Limb (tissue), 2 donors: ENCODE results near the gene CA11.
A peak's percentile ranks its signal among the peaks of the same experiment; 100 is the strongest.
"Not testable (repeated sequence)": the region's sequence is repeated elsewhere in the genome, so short reads cannot be mapped to it uniquely, and the experiment has no call there.

Experiments
- DNase-seq, 2 donors: peaks; one replicate each; pipeline ENCODE4 v3.0.0-alpha.2; 2016; ENCODE audit errors: extremely low spot score in 2 of 2

Gene CA11

DNA sequence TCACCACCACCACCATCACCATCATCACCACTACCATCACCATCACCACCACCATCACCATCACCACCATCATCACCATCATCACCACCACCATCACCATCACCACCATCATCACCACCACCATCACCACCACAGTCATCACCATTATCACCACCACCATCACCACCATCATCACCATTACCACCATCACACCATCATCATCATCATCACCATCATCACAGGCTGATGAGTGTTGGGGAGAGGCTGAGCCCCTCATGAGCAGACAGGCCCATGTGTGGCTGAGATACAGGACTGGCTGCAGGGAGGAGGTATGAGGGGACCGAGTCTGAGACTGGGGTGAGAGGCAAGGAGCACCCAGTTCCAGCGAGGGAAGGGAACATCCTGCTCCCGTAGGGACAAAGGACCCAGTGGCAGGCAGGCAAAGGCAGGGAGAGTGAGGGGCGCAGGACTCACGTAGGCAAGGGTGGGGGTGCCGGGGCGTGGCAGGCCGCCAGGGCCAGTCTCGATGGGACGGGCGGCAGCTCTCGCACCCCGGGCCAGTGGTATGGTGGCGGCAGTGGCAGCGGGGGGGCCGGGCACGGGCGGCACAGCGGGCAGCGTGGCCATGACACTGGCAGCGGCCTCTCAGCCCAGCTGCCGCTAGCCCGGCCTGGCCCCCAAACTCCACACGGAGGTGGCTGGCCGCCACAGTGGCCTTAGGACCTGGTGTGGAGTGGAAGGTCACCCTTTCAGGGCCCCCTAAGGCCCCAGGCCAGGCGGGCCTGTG is 24.1 kb upstream of the CA11 start:
- DNase-seq = no peak

DNA sequence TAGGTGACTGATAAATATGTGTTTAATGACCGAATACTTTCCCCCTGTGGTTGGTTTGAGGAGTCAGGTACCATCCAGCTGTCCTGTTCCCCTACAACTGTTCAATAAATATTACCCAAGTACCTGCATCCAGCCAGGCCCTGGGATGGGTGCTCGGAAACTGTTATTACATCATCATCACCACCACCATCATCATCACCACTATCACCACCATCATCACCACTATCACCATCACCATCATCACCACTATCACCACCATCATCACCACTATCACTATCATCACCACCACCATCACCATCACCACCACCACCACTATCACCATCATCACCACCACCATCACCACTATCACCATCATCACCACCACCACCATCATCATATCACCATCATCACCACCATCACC is 22.8 kb upstream of the CA11 start:
- no peak for DNase-seq

DNA sequence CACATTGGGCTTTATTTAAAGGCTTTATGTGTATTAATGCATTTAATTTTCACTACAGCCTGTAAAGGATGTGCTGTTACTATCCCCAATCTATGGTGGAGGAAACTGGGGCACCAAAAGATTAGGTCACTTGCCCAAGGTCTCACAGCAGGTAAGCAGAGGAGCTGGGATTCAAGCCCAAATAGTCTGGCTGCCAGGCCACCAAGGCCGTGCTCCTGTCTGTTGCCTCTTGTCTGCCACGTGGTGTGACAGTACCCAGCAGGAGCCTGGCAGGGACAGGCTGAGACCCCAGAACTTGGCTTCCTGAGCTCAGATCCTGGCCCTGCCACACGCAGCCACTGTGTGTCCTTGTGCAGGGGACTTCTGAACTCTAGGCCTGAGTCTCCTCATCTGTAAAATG is 22.3 kb upstream of the CA11 start:
- no peak for DNase-seq

DNA sequence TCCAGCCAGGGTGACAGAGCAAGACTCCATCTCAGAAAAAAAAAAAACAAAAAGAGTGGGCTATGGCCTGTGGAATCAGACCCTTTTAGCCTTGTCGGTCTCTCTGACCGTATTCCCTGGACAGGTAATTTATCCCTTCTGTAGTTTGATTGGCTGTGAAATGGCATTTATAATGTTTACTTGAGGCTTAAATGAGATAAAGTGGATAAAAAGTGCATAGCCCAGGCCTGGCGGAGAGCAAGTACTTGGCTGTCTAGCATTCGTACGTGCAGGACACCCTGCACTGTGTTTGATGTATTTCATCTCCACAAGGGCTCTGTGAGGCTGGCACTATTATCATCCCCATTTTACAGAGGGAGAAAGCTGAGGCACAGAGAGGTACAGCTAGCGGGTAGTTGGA is 19.8 kb upstream of the CA11 start:
- no peak for DNase-seq

DNA sequence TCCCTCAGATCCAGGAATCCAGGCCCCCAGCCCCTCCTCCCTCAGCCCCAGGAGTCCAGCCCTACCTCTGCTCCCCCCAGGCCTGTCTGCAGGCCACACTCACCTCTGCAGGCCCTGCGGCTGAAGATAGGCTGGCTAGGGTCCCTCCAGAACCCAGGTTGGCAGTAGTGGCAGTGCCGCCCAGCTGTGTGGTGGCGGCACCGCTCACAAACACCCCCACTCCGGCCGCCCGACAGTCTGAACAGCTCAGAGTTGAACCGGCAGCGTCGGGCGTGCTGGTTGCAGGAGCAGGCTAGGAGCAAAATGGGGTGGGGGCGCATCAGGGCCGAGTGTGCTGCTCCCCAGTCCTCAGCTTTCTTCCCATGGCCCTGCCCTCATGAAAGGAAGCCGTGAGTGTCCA is 18.5 kb upstream of the CA11 start:
- DNase-seq = no peak

DNA sequence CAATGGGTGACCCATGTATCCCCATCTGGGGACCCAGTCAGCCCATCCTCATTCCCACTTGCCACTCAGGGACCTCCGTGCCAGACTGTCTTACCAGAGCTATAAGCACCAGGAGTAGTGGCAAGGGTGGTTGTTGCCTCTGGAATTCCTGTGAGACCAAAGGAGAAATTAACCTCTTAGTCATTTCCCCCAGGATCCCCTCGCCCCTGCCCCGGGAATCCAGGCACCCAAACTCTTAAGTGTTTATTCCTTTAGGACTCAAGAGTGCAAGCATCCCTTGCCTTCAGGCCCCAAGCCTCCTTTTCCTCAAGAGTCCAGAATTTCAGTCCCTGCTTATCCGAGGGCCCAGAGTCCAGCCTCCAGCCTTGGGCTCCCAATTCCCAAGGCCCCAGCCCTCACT is 17.7 kb upstream of the CA11 start:
- DNase-seq = no peak

DNA sequence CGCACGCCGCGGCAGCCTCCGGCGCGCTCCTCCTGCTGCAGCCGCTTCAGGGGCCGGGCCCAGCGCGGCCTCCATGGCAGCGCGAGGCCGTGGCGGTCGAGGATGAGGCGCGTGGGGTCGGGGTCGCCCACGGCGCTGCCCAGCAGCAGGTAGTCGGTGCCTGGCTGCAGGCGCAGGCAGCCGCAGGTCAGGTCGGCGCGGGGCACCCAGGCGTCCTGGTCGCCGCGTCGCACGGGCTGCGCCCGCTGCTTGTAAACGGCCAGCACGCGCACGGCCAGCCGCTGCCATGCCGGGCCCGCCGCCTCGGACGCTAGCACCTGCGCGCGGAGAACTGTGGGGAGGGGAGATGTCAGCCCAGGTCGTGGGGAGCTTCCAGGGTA is 15.7 kb upstream of the CA11 start:
- no peak for DNase-seq

DNA sequence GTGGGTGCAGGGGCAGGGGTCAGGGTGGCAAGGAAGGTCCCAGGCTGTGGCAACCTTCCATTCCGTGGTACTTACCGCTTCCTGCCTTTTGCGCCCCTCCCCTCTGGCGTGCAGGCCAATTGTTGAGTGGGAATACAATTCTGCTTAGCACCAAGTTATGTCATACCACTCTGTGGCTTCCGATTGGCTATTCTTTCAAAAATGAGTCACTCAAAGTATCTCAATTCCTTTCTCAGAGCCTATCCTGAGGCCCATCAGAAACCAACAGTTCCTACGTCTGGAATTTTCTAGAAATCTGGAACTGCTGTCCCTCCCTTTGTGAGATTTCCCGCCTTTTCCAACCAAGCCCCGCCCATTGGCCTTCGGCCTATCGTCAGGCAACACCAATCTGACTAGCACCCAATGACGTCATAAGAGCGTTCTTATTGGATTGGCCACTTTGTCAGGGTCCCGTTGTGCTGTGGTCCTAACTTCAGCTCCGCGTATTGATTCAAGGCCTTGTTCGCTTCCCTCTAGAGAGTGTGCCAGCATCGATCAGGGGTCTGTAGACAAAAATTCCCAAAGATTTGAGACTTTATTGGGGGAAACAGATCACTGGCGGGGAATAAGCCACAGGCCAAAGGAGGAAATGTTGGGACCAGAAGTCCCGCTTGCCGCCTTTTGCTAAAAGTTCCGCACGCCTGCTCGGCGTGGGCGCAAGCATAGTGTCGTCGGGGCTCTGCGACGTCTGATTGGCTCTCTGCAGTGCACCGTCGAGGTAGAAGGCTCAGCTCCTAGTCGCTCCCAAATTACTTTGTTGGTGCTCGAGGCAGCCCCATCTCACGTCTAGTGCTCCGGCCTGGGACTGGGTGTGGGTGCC is 15.1 kb upstream of the CA11 start:
- peak; percentile 65 to 66 for DNase-seq

DNA sequence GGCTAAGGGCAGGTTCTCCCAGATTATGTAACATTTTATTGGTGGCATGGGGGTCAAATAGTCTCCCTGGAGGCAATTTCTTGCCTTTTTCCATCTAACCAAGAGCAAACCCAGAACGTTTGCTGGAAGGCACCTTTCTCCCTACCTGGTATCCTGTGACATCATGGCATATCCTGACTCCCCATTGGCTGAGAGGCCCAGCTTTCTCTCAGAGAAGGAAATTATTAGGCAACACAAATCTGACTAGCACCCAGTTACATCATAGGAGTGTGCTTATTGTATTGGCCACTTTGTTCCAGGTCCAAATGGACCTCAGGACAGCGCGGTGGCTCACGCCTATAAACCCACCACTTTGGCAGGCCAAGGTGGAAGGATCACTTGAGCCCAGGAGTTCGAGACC is 13.8 kb upstream of the CA11 start:
- DNase-seq = no peak

DNA sequence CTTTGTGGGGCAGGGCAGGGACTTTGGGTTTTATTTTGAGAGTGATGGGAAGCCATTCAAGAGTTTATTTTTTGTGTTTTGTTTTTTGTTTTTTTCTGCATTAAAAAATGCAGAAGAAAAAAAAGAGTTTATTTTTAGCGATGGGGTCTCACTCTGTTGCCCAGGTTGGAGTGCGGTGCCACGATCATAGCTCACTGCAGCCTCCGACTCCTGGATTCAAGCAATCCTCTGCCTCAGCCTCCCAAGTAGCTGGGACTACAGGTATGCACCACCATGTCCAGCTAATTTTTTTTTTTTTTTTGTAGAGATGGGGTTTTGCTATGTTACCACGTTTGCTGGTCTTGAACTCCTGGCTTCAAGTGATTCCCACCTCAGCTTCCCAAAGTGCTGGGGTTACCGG is 12.5 kb upstream of the CA11 start:
- no peak for DNase-seq

DNA sequence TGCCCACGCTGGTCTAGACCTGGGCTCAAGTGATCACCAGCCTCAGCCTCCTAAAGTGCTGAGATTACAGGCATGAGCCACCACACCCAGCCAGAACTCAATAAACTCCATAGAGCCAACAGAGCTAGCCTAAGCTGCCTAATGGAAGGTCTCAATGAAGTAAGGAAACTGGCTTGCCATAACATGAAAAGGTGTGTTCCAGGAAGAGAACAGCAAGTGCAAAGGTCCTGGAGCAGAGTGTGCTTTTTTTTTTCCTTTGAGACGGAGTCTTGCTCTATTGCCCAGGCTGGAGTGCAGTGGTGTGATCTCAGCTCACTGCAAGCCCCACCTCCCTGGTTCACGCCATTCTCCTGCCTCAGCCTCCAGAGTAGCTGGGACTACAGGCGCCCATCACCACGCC is 11.8 kb upstream of the CA11 start:
- not testable (repeated sequence) for DNase-seq

DNA sequence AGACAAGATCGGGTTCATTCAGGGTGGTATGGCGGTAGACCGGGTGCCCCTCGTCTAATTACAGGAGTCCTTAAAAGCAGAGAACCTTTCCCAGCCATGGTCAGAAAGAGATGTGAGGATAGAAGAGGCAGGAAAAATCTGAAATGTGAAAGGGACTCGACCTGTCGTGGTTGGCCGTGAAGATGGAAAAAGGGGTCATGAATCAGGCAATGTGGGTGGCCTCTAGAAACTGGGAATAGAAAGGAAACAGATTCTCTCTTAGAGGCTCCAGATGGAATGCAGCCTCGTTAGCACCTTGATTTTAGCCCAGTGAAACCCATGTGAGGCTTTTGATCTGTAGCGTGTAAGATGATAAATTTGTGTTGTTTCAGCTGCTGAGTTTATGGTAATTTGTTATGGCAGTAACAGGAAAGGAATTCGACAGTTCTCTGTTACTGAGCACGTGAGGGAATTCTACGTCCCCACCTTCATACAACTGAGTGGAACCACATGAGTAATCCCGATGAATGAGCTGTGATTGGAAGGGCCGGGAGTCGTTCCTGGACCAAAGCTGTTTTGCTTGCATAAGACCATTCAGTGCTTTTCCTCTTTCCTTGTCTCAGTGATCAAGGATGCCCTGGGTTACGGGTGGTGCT is 11.0 kb upstream of the CA11 start:
- DNase-seq = no peak

DNA sequence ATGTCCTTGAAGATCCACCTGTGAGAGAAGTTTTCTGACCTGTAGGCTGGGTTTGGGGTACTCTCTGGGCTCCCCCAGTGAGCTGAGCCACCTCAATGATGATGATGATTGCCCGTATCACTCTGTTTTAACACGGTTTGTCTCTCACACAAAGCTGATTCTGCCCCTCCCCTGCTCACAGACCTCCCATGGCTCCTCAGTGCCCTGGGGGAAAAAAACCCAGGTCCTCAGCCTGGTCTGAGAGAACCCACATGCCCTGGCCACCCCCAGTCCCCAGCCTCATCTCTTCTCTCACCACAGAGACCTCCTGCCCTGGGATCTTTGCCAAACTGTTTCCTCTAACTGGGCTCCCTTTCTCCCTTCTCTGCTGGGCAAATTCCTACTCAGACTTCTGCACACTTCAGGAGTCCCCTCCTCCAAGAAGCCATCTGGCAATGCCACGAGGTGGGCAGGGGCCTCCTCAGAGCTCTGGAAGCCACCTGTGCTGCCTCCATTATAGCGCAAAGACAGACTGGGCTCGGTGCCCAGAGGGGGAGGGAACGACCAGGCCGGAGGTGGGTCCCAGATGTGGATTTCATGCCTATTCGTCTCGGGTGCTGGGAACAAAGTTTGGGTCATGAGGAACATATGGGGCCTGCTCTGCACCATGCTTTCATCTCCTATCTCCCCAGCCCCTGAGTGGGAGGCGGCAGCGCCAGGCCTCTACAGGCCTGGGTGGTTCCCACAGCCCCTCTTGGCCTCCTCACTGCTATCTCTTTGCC is 8.5 kb upstream of the CA11 start:
- DNase-seq = peak; percentile 72 to 84

DNA sequence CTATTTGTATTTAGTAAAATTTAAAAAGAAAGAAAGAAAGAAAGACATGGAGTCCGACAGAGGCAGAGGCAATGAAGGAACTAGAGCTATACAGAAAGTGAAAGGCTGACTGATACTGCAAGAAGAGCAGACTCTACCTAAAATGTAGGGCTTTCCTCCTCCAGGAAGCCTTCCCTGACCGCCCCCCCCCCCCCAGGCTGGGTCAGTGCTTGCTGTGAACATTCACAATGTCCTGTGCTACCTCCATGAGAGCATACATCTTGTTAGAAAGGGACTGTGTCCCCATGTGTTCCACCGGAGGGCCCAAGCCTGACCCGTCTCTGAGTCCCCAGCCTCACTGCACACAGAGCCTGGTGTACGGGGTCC is 5.7 kb upstream of the CA11 start:
- DNase-seq = no peak

DNA sequence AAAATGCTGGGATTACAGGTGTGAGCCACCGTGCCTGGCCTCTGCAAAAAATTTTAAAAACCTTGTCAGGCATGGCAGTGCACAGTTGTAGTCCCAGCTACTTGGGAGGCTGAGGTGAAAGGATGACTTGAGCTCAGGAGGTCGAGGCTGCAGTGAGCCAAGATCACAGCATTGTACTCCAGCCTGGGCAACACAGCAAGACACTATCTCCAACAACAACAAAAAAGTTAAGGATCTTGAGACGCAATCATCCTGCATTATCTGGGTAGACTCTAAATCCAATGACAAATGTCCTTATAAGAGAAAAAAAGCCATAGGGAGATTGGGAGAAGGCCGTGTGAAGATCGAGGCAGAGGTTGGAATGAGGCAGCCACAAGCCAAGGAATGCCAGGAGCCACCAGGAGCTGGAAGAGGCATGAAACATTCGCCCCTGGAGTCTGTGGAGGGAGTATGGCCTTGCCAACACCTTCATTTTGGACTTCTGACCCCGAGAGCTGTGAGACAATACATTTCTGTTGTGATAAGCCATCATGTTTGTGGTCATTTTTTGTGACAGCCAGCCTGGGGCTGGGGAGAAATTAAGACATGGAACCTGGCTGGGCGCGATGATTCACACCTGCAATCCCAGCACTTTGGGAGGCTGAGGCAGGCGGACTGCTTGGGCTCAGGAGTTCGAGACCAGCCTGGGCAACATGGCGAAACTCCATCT is 5.1 kb upstream of the CA11 start:
- DNase-seq = no peak

DNA sequence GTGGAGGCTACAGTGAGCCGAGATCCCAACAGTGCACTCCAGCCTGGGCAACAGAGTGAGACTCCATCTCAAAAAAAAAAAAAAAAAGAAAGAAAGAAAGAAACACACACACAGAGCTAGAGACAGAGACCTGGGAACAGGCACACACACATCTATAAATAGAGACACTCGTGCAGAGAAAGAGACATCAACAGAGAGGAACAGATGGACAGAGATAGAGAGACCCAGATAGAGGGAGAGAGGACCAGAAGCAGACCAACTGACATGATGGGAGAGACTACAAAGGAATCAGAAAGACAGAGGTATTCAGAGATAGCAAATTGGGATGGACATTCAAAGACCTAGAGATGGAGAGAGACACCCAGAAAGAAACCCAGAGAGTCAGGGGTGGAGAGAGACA is 2.1 kb upstream of the CA11 start:
- DNase-seq = no peak

DNA sequence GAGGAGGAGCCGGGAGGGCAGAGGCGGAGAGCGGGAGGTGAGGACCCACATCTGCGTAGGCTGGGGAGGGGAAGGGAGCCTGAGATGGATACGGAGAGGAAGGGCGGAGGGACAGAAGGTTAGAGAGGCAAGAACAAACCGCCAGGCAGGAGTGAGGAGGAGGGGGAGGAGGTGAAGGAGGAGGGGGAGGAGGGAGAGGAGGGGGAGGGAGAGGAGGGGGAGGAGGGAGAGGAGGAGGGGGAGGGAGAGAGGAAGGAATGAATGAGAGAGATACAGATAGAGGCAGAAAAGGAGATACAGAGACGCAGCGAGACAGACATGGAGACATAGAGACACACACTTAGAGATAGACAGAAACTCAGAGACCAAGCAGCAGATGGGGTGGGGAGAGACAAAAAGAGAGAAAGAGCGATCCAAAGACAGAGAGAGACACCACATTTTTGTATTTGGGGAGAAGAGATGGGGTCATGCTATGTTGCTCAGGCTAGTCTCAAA is 782 bp upstream of the CA11 start:
- peak in 1 of 2 donors; percentile 94 for DNase-seq

DNA sequence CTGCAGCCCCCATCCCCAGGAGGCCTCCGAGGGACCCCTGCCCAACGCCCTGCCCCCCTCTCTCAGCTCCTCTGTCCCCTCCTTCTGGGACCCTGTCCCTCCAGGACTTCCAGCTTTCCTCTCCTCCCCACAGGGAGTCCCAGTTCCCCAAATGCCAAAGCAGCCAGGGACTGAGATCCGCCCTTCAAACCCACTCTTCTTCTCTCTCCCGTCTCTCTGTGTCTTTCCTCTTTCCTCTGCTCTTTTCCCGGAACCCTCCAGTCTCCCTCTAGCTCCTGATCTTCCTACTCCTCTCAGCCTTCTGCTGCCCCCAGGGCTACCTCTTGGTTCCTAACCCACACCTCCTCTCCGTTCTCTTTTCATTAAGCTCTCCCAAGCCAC is 377 bp downstream of the CA11 start:
- no peak for DNase-seq

DNA sequence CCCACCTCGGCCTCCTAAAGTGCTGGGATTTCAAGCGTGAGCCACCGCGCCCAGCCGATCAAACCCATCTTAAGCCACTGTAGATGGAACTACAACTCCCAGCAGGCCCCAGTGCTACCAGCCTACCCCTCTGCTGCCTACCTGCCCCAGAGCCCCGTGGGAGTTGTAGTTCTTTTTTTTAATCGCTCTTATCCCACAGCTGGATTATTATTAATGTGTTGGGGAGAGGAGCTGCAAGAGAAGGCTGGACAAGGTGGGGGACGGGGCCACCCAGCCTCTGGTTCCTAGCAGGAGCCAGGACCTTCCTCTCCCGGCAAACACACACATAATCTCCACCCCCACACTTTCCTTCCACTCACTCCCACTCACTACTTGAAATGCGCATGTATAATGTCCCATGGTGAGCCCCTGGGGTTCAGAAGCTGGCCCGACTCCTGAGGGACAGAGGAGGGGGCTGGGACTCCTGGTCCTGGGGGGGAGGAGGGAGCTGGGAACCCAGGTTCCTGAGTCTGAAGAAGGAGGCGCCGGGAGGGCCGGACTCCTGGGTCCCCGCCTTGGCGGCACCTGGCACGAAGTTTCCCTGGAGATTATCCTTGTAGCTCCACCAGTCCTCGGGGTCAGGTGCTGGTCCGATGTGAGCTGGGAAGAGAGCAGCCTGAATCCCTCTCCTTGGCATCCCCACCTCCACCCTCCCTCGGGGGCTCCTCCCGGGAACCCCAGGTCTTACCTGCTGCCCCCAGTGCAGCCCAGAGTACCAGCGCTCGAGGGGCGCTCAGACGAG is 958 bp downstream of the CA11 start:
- DNase-seq = peak; percentile 72 to 83

DNA sequence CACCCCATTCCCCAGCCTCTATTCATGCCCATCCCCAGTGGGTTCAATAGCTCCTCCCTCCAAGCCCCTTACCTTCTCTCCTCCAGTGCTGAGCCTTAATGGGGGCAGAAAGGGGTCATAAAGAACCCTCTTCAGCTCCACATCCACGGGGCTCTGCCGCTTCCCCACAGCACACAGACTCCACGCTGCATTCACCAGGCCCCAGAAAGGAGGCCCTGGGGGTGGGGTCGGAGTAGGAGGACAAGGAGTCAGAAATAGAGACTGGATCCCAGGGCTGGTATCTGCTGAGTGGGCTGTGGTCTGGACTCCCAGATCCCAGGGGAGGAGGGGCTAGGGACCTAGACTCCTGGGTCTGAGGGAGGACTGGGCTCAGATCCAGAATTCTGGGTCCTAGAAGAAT is 1.6 kb downstream of the CA11 start:
- no peak for DNase-seq
